Loucy (cell line): ENCODE data around the gene PEF1.

Experiments used
- H2AFZ ChIP-seq: fragments of 200-600 bp; sonication (generic); 2 replicates; pipeline ENCODE4 v1.6.0; 2016; ENCODE audit warnings: antibody characterized with exemption, mild to moderate bottlenecking, low read length, moderate library complexity
- H3F3A ChIP-seq: fragments of 200-600 bp; 2 replicates; pipeline ENCODE4 v1.6.0; 2016; ENCODE audit warnings: antibody characterized with exemption, low read depth, mild to moderate bottlenecking
- H3K27me3 ChIP-seq: fragments of 200-600 bp; sonication (generic); 2 replicates; pipeline ENCODE4 v1.6.1; 2014; ENCODE audit warnings: low read length, mild to moderate bottlenecking; ENCODE audit not compliant: insufficient read depth, poor library complexity, severe bottlenecking
- H3K36me3 ChIP-seq: fragments of 200-600 bp; sonication (generic); 2 replicates; pipeline ENCODE4 v1.6.1; 2016; ENCODE audit warnings: low read length; ENCODE audit not compliant: insufficient read depth
- H3K4me1 ChIP-seq: fragments of 200-600 bp; sonication (generic); 2 replicates; pipeline ENCODE4 v1.5.1; 2014; ENCODE audit warnings: low read length, mild to moderate bottlenecking; ENCODE audit not compliant: insufficient read depth, poor library complexity, severe bottlenecking
- H3K4me2 ChIP-seq: fragments of 200-600 bp; sonication (generic); 2 replicates; pipeline ENCODE4 v1.6.0; 2014; ENCODE audit warnings: antibody characterized with exemption, low read length, low read depth, mild to moderate bottlenecking; ENCODE audit not compliant: poor library complexity, severe bottlenecking
- H3K4me3 ChIP-seq: fragments of 200-600 bp; sonication (generic); 2 replicates; pipeline ENCODE4 v1.5.1; 2014; ENCODE audit warnings: low read length, mild to moderate bottlenecking, mixed read lengths; ENCODE audit not compliant: poor library complexity, severe bottlenecking
- H3K79me2 ChIP-seq: fragments of 200-600 bp; sonication (generic); 2 replicates; pipeline ENCODE4 v1.6.1; 2014; ENCODE audit warnings: low read length; ENCODE audit not compliant: insufficient read depth
- H3K9ac ChIP-seq: fragments of 200-600 bp; sonication (generic); 2 replicates; pipeline ENCODE4 v1.6.0; 2014; ENCODE audit warnings: mild to moderate bottlenecking, low read depth, low read length, moderate library complexity; ENCODE audit not compliant: poor library complexity, severe bottlenecking
- H3K9me2 ChIP-seq: fragments of 200-600 bp; sonication (generic); replicated peaks from 2 replicates; pipeline ENCODE4 v1.6.1; 2016; ENCODE audit warnings: low read depth, low read length, mixed read lengths
- H3K9me3 ChIP-seq: fragments of 200-600 bp; sonication (generic); 2 replicates; pipeline ENCODE4 v1.6.1; 2014; ENCODE audit warnings: mild to moderate bottlenecking, antibody characterized with exemption, low read length, low read depth; ENCODE audit not compliant: insufficient read depth
- H4K20me1 ChIP-seq: fragments of 200-600 bp; sonication (generic); 2 replicates; pipeline ENCODE4 v1.6.0; 2014; ENCODE audit warnings: antibody characterized with exemption, low read length, mild to moderate bottlenecking; ENCODE audit not compliant: insufficient read depth, poor library complexity, severe bottlenecking
- EZH2phosphoT487 ChIP-seq: fragments of 200-600 bp; IDR thresholded peaks from 2 replicates; pipeline ENCODE4 v1.6.1; 2018; ENCODE audit warnings: antibody characterized with exemption, mild to moderate bottlenecking, moderate library complexity, borderline replicate concordance
- TF ChIP-seq, protein P1 (sequence below): fragments of 200-600 bp; sonication (generic); conservative IDR thresholded peaks from 2 replicates; pipeline ENCODE4 v1.5.1; 2014; ENCODE audit warnings: mild to moderate bottlenecking, antibody characterized with exemption, low read length

Gene PEF1

DNA sequence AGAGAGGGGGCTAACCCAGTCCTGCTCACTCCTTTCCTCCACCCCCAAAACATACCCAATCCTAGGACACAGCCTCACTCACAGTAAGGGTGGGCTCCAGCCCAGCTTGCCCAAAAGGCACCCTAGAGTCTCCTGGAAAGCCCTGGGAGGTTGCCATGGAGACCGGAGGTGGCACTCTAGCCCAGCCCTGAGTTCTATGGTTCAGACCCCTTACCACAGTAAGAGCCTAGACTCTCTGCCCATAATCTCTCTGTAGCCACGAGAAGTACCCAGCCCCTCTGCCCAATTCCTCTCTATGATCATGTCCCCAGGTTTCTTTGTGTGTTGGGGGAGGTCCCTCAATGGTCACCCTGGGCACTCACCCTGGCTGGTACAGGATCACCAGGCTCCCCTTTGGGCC, 44.7 kb upstream of the PEF1 start:
- Histone ChIP-seq H3K79me2 (no peaks in the 10 kb centered on the region), H3K27me3 (no peaks in the 10 kb centered on the region), H3K4me1 (no peaks in the 10 kb centered on the region), H3K36me3 (no peaks in the 10 kb centered on the region), H3K9me3 (no peaks in the 10 kb centered on the region), H4K20me1 (no peaks in the 10 kb centered on the region), H2AFZ (no peak overlapping the region), H3K9me2 (no peaks in the 10 kb centered on the region), H3K4me3 (no peak overlapping the region), H3K9ac (no peak overlapping the region), H3K4me2 (no peak overlapping the region), H3F3A (no peaks in the 10 kb centered on the region)
- no peak for TF ChIP-seq EZH2phosphoT487
- TF ChIP-seq, protein P1, sequence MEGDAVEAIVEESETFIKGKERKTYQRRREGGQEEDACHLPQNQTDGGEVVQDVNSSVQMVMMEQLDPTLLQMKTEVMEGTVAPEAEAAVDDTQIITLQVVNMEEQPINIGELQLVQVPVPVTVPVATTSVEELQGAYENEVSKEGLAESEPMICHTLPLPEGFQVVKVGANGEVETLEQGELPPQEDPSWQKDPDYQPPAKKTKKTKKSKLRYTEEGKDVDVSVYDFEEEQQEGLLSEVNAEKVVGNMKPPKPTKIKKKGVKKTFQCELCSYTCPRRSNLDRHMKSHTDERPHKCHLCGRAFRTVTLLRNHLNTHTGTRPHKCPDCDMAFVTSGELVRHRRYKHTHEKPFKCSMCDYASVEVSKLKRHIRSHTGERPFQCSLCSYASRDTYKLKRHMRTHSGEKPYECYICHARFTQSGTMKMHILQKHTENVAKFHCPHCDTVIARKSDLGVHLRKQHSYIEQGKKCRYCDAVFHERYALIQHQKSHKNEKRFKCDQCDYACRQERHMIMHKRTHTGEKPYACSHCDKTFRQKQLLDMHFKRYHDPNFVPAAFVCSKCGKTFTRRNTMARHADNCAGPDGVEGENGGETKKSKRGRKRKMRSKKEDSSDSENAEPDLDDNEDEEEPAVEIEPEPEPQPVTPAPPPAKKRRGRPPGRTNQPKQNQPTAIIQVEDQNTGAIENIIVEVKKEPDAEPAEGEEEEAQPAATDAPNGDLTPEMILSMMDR = no peak

DNA sequence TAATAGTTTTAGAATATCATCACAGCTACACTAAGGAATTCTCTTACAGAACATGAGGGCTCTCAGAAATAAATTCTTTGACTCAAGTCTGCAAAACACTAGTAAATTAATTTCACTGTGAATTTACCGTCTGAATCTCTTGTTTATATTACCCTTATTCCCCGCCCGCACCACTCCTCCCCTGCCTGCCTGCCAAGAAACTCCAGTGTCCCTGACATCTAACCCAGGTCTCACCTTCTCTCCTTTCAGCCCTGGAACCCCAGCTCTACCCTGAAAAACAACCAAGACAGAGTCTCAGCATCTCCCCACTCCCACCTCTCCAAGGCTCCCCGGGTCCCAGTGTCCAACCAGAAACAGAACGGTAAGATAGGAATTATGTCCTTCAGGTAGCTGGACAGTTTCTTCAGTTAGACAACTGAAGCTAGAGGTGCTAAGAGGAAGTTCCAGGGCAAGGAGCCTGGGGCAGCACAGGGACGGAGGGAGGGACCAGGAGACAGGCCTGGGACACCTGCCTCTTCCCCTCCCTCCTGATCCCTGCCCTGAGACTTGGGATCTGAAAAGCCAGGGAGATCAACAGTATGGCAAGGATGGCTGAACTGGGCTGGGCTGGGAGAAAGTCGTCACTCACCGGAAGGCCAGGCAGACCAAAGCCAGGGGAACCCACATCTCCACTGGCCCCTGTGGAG, 43.7 kb upstream of the PEF1 start:
- Histone ChIP-seq H3K27me3 (no peaks in the 10 kb centered on the region), H3K4me3 (no peak overlapping the region), H3K9me2 (no peaks in the 10 kb centered on the region), H3K79me2 (no peaks in the 10 kb centered on the region), H3K36me3 (no peaks in the 10 kb centered on the region), H3K4me1 (no peaks in the 10 kb centered on the region), H3K9ac (no peak overlapping the region), H3F3A (no peaks in the 10 kb centered on the region), H2AFZ (no peak overlapping the region), H4K20me1 (no peaks in the 10 kb centered on the region), H3K9me3 (no peaks in the 10 kb centered on the region), H3K4me2 (no peak overlapping the region)
- TF ChIP-seq EZH2phosphoT487 = no peak
- TF ChIP-seq, protein P1 = no peak

DNA sequence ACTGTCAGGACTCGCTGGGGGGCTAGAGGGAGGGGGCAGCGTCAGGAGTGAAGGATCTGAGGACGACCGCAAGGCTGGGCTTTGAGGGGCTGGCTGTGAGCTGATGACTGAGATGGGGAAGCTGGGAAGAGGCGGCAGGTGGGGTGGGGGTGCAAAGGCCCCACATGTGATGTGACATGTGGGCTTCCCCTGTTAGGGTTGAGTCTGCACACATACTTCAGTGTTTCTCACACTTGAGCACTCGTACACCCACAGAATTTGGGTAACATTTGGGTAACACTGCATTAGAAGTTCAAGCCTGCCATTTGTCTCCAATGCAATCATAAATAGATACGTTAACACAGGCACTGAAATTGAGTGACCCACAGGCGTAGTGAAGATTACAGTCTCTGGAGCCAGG, 42.9 kb upstream of the PEF1 start:
- no peaks in the 10 kb centered on the region for H3K4me1 ChIP-seq
- no peak overlapping the region for H3K4me3 ChIP-seq
- H4K20me1 ChIP-seq = no peaks in the 10 kb centered on the region
- H3K4me2 ChIP-seq = no peak overlapping the region
- H2AFZ ChIP-seq = no peak overlapping the region
- no peaks in the 10 kb centered on the region for H3K9me3 ChIP-seq
- TF ChIP-seq, protein P1 = no peak
- TF ChIP-seq EZH2phosphoT487 = no peak
- H3K9me2 ChIP-seq = no peaks in the 10 kb centered on the region
- H3K27me3 ChIP-seq = no peaks in the 10 kb centered on the region
- no peak overlapping the region for H3K9ac ChIP-seq
- no peaks in the 10 kb centered on the region for H3K36me3 ChIP-seq
- H3K79me2 ChIP-seq = no peaks in the 10 kb centered on the region
- no peaks in the 10 kb centered on the region for H3F3A ChIP-seq
